ENCODE results near the gene NPIPA1.
"Not testable (repeated sequence)": the region's sequence is repeated elsewhere in the genome, so short reads cannot be mapped to it uniquely, and the experiment has no call there.

Gene NPIPA1

GRCh38 chr16:14930971-14931370 is 6.3 kb upstream of the NPIPA1 start:
- DNase-seq = not testable (repeated sequence)

- DNase-seq = not testable (repeated sequence)
These were observed 4.5 kb upstream of the NPIPA1 start for GRCh38 chr16:14932581-14933375.

GRCh38 chr16:14937994-14938393 is 751 bp downstream of the NPIPA1 start:
- DNase-seq = not testable (repeated sequence)

GRCh38 chr16:14942686-14943085 is 5.4 kb downstream of the NPIPA1 start:
- not testable (repeated sequence) for DNase-seq

- no peak for DNase-seq
These were observed 18.4 kb downstream of the NPIPA1 start for GRCh38 chr16:14955546-14956231.

- DNase-seq = no peak
These were observed 20.5 kb downstream of the NPIPA1 start for GRCh38 chr16:14957576-14958322.

GRCh38 chr16:14958323-14958600 is 21.0 kb downstream of the NPIPA1 start:
- DNase-seq = no peak

- no peak for DNase-seq
These were observed 21.7 kb downstream of the NPIPA1 start for GRCh38 chr16:14958970-14959369.

GRCh38 chr16:14961405-14962186 is 24.4 kb downstream of the NPIPA1 start:
- no peak for DNase-seq

GRCh38 chr16:14963281-14964173 is 26.3 kb downstream of the NPIPA1 start:
- no peak for DNase-seq

- DNase-seq = no peak
These were observed 28.1 kb downstream of the NPIPA1 start for GRCh38 chr16:14965328-14965727.

- not testable (repeated sequence) for DNase-seq
These were observed 32.6 kb downstream of the NPIPA1 start for GRCh38 chr16:14969795-14970194.

GRCh38 chr16:14971621-14972228 is 34.5 kb downstream of the NPIPA1 start:
- DNase-seq = not testable (repeated sequence)

GRCh38 chr16:14973785-14974322 is 36.6 kb downstream of the NPIPA1 start:
- not testable (repeated sequence) for DNase-seq

GRCh38 chr16:14974331-14974655 is 37.0 kb downstream of the NPIPA1 start:
- not testable (repeated sequence) for DNase-seq

- DNase-seq = peak; percentile 99
These were observed 37.6 kb downstream of the NPIPA1 start, which contains the start of gene PDXDC1 for GRCh38 chr16:14974656-14975417. PDXDC1 (plus strand) TSS chr16:14975026; CDS start chr16:14975200, 174 bp downstream.

- DNase-seq = peak; percentile 73
These were observed 38.4 kb downstream of the NPIPA1 start for GRCh38 chr16:14975418-14976194.

- DNase-seq = not testable (repeated sequence)
These were observed 39.9 kb downstream of the NPIPA1 start for GRCh38 chr16:14976971-14977736.

- not testable (repeated sequence) for DNase-seq
These were observed 41.0 kb downstream of the NPIPA1 start for GRCh38 chr16:14978281-14978680.

Data from stimulated activated CD4-positive, alpha-beta T cell treated with anti-CD3 and anti-CD28 coated beads, Interleukin-15, amount 100 ng/mL, for 24 hours (primary cell).